Endothelial cell of umbilical vein (primary cell): ENCODE data around the gene NOP10. TPM values are rescaled to one million over a fixed set of nuclear protein-coding genes. Genes with fewer than 3 reads are reported as not detected.

Experiments
- BruUV-seq: library from RNA; stranded (reverse); fragments of 400-500 nt; replicated peaks from 2 replicates; lab custom pipeline; 2021; lab: Mats Ljungman, UMichigan
- CTCF ChIA-PET: fragments of 300-600, 350-600 bp; sonication (Branson Sonifier 250); formaldehyde crosslinking; loops from one replicate; lab custom pipeline; 2021; ENCODE audit warnings: antibody characterized with exemption, inconsistent platforms; lab: Charles Lee
- POLR2A ChIA-PET: fragments of 300-600, 350-600 bp; sonication (Branson Sonifier 250); formaldehyde crosslinking; loops from one replicate; lab custom pipeline; 2021; ENCODE audit warnings: antibody characterized with exemption, inconsistent platforms; lab: Charles Lee
- DNase-seq: peaks from one replicate; pipeline ENCODE4 v3.0.0-alpha.2; 2011; ENCODE audit warnings: low read depth, low spot score
- FAIRE-seq: peaks from 2 replicates; lab custom pipeline; 2011; peaks lifted over from hg19 to GRCh38; lab: Jason Lieb, UNC
- H2AFZ ChIP-seq: 2 replicates; pipeline ENCODE4 v1.6.0; 2012; ENCODE audit warnings: low read depth, low read length, control low read depth, inconsistent platforms
- H3K27ac ChIP-seq: 2 replicates; pipeline ENCODE4 v1.5.1; 2011; ENCODE audit warnings: low read depth, mild to moderate bottlenecking, control low read depth, low read length, moderate library complexity; ENCODE audit not compliant: insufficient read depth
- H3K27me3 ChIP-seq, 2 experiments: 2 replicates each; pipeline versions ENCODE4 v1.6.0 to v1.6.1; 2011; ENCODE audit warnings: low read length in 2 of 2, mixed read lengths in 1 of 2; ENCODE audit not compliant: control insufficient read depth in 2 of 2, insufficient read depth in 2 of 2
- H3K36me3 ChIP-seq, 2 experiments: 2 replicates in 1 of 2; 3 replicates in 1 of 2; pipeline ENCODE4 v1.5.1; 2011; ENCODE audit warnings: low read length in 2 of 2, mild to moderate bottlenecking in 1 of 2, moderate library complexity in 1 of 2; ENCODE audit not compliant: control insufficient read depth in 2 of 2, insufficient read depth in 2 of 2; ENCODE audit errors: extremely low read depth in 1 of 2
- H3K4me1 ChIP-seq: 3 replicates; pipeline ENCODE4 v1.5.1; 2011; ENCODE audit warnings: mild to moderate bottlenecking, low read length; ENCODE audit not compliant: control insufficient read depth, insufficient read depth; ENCODE audit errors: extremely low read depth
- H3K4me2 ChIP-seq: 2 replicates; pipeline ENCODE4 v1.6.1; 2011; ENCODE audit warnings: low read length, control low read depth, mixed read lengths; ENCODE audit not compliant: insufficient read depth
- H3K4me3 ChIP-seq, 3 experiments: fragments of 200-600 bp in 1 of 3; sonication (generic), shearing (Covaris generic) in 1 of 3; replicated peaks in 1 of 3; 2 replicates each; pipeline ENCODE4 v1.5.1; 2011 to 2016; ENCODE audit warnings: control low read depth in 3 of 3, low read length in 3 of 3, mild to moderate bottlenecking in 2 of 3, inconsistent platforms in 1 of 3, low read depth in 1 of 3, moderate library complexity in 1 of 3; ENCODE audit not compliant: insufficient read depth in 1 of 3
- H3K79me2 ChIP-seq: 2 replicates; pipeline ENCODE4 v1.6.0; 2012; ENCODE audit warnings: low read length, inconsistent platforms; ENCODE audit not compliant: control insufficient read depth, insufficient read depth
- H3K9ac ChIP-seq: replicated peaks from 2 replicates; pipeline ENCODE3; 2011; ENCODE audit warnings: low read length, control low read depth; ENCODE audit not compliant: insufficient read depth; ENCODE audit errors: extremely low read depth
- H3K9me1 ChIP-seq: replicated peaks from 3 replicates; pipeline ENCODE4 v1.6.0; 2011; ENCODE audit warnings: mild to moderate bottlenecking, low read length; ENCODE audit not compliant: control insufficient read depth, insufficient read depth; ENCODE audit errors: extremely low read depth
- H3K9me3 ChIP-seq: replicated peaks from 2 replicates; pipeline ENCODE4 v1.5.1; 2012; ENCODE audit warnings: low read length, inconsistent platforms; ENCODE audit not compliant: control insufficient read depth, insufficient read depth
- H4K20me1 ChIP-seq: replicated peaks from 2 replicates; pipeline ENCODE3; 2011; ENCODE audit warnings: mild to moderate bottlenecking, low read length; ENCODE audit not compliant: control insufficient read depth, insufficient read depth; ENCODE audit errors: extremely low read depth
- CTCF ChIP-seq, 2 donors: IDR thresholded peaks; 1 replicate in 1 of 2; 2 replicates in 1 of 2; pipeline ENCODE4 v1.5.1; 2011; ENCODE audit warnings: low read length in 2 of 2, mild to moderate bottlenecking in 2 of 2, moderate library complexity in 2 of 2, control low read depth in 1 of 2, inconsistent platforms in 1 of 2, low read depth in 1 of 2; ENCODE audit not compliant: insufficient read depth in 1 of 2; ENCODE audit errors: extremely low read depth in 1 of 2
- EZH2 ChIP-seq: IDR thresholded peaks from 2 replicates; pipeline ENCODE4 v1.6.1; 2012; ENCODE audit warnings: borderline replicate concordance, low read depth, mild to moderate bottlenecking, moderate library complexity, low read length, inconsistent platforms; ENCODE audit not compliant: severe bottlenecking
- FOS ChIP-seq: IDR thresholded peaks from 2 replicates; pipeline ENCODE4 v1.6.1; 2011; ENCODE audit warnings: mild to moderate bottlenecking, low read length, moderate library complexity, borderline replicate concordance; ENCODE audit not compliant: insufficient read depth
- GATA2 ChIP-seq: IDR thresholded peaks from 2 replicates; pipeline ENCODE4 v1.7.0; 2011; ENCODE audit warnings: low read depth, mild to moderate bottlenecking, moderate library complexity, mixed read lengths, low read length; ENCODE audit not compliant: insufficient read length, insufficient read depth
- JUN ChIP-seq: IDR thresholded peaks from 2 replicates; pipeline ENCODE4 v1.6.1; 2011; ENCODE audit warnings: borderline replicate concordance, low read depth; ENCODE audit not compliant: insufficient read length, insufficient read depth
- MAX ChIP-seq: IDR thresholded peaks from 2 replicates; pipeline ENCODE4 v1.6.1; 2011; ENCODE audit not compliant: insufficient read depth, insufficient read length
- MYC ChIP-seq: IDR thresholded peaks from one replicate; pipeline ENCODE4 v1.6.1; 2011; ENCODE audit warnings: mild to moderate bottlenecking, low read depth, low read length
- POLR2A ChIP-seq: IDR thresholded peaks from 2 replicates; pipeline ENCODE4 v1.6.1; 2012; ENCODE audit warnings: low read depth, mild to moderate bottlenecking, control low read depth, low read length
- POLR2AphosphoS5 ChIP-seq: IDR thresholded peaks from 2 replicates; pipeline ENCODE4 v1.6.1; 2012; ENCODE audit warnings: low read depth, mild to moderate bottlenecking, control low read depth, low read length, moderate library complexity; ENCODE audit not compliant: insufficient read depth
- dilution Hi-C: fragments of 300-500 bp; cut with MboI; formaldehyde crosslinking; loops from one replicate; pipeline ENCODE4 v1.15.0; 2019; ENCODE audit warnings: low sequenced_read_pairs; ENCODE audit not compliant: extremely low pct_ligation_motif_present
- intact Hi-C: fragments of 100-400 bp; cut with micrococcal nuclease; formaldehyde crosslinking; loops from one replicate; pipeline ENCODE4 v1.10.0; 2022
- polyA plus RNA-seq, 4 experiments: library from polyadenylated mRNA; depleted of rRNA in 3 of 4; stranded (reverse) in 3 of 4; unstranded in 1 of 4; fragments of >200 nt; gene quantifications; 2 replicates each; pipeline versions ENCODE4 v1.2.1 to v1.2.3, GENCODE V29; 2011 to 2012; ENCODE audit warnings: missing spikeins in 1 of 4
- total RNA-seq: library from RNA; stranded (reverse); gene quantifications from 2 replicates; pipeline ENCODE4 v1.2.3, GENCODE V29; 2021

Gene NOP10
- total and polyA plus RNA-seq, 2 donors (not counting 3 experiments of a cell fraction or from before 2014, with no cell fraction given) = 225 to 710 TPM

- TSS peak; percentile 14 for BruUV-seq
- dilution Hi-C loops (no loop called here), intact Hi-C loops (loop anchor here (2.0 kb wide), 2 partner anchors 71 to 263 kb away; partner anchors contain the start of genes GOLGA8A and PGBD4)
- no peak overlapping the region for H3K27ac ChIP-seq
- DNase-seq (no peak), FAIRE-seq (no peak)
- H3K4me3 ChIP-seq = peak overlapping the region; percentile 79 to 94 (median 83)
- H3K9me3 ChIP-seq = no peaks in the 10 kb centered on the region
- no peak for TF ChIP-seq MAX
- no peak for TF ChIP-seq GATA2
- no peak for TF ChIP-seq JUN
- no peaks in the 10 kb centered on the region for H3K9me1 ChIP-seq
- peak overlapping the region; percentile 26 for H3K9ac ChIP-seq
- no peaks in the 10 kb centered on the region for H3K27me3 ChIP-seq
- H3K79me2 ChIP-seq = peaks cover 16% of the 10 kb centered on the region
- peak overlapping the region; percentile 73 for H2AFZ ChIP-seq
- H4K20me1 ChIP-seq = no peaks in the 10 kb centered on the region
- ChIA-PET CTCF (interaction anchor here (0.8 to 4.4 kb wide), 6 partner anchors 23 to 256 kb away, joined by 3 to 94 read pairs (median 32); partner anchors contain the start of genes KATNBL1, NOP10 and NUTM1), POLR2A (no interaction called here)
- H3K4me2 ChIP-seq = peak overlapping the region; percentile 76
- H3K36me3 ChIP-seq = peaks cover 3 to 4% of the 10 kb centered on the region in 2 experiments
- H3K4me1 ChIP-seq = peaks cover 22% of the 10 kb centered on the region
These were observed 22.9 kb upstream of the NOP10 start for GRCh38 chr15:34365836-34366235.

- H3K27me3 ChIP-seq = no peaks in the 10 kb centered on the region
- no peaks in the 10 kb centered on the region for H3K9me3 ChIP-seq
- peak overlapping the region in 1 of 3 experiments; percentile 79 for H3K4me3 ChIP-seq
- TF ChIP-seq FOS (no peak), GATA2 (no peak), MYC (no peak), CTCF (IDR thresholded peaks at IDR 0.05; ENCODE audit: extremely low read depth in 1 of 2, insufficient read depth in 1 of 2, low read depth in 1 of 2, low read length in 2 of 2) (no peak), POLR2AphosphoS5 (no peak), POLR2A (no peak), JUN (no peak), MAX (no peak), EZH2 (no peak)
- no peaks in the 10 kb centered on the region for H3K9me1 ChIP-seq
- POLR2A ChIA-PET = no interaction called here
- intact Hi-C loops = no loop called here
- peaks cover 3 to 4% of the 10 kb centered on the region in 2 experiments for H3K36me3 ChIP-seq
- H3K27ac ChIP-seq = no peak overlapping the region
- no peaks in the 10 kb centered on the region for H4K20me1 ChIP-seq
- dilution Hi-C loops = no loop called here
- no peak overlapping the region for H2AFZ ChIP-seq
- DNase-seq (no peak), FAIRE-seq (peak; percentile 12)
- H3K4me2 ChIP-seq = peak overlapping the region; percentile 76
- no peak overlapping the region for H3K9ac ChIP-seq
- peaks cover 22% of the 10 kb centered on the region for H3K4me1 ChIP-seq
- BruUV-seq = no TSS peak
- CTCF ChIA-PET = interaction anchor here (3.3 to 4.4 kb wide), 3 partner anchors 22 to 255 kb away, joined by 39 to 94 read pairs (median 77); partner anchors contain the start of genes NOP10 and NUTM1
- peaks cover 16% of the 10 kb centered on the region for H3K79me2 ChIP-seq
These were observed 22.3 kb upstream of the NOP10 start for GRCh38 chr15:34365091-34365825.
